Lower lobe of right lung (tissue), 2 donors: Measurements from ENCODE around the gene LIN37. TPM values are rescaled to one million over a fixed set of nuclear protein-coding genes. Genes with fewer than 3 reads are reported as not detected.

ENCODE experiments used
- ATAC-seq, 2 donors: fragments of 200-7000 bp; cut with Tn5 transposase; one replicate each; pipeline ENCODE4 v1.9.1; 2020 to 2022; ENCODE audit warnings: mild to moderate bottlenecking in 2 of 2, moderate library complexity in 2 of 2
- DNase-seq: peaks from one replicate; pipeline ENCODE4 v3.0.0-alpha.2; 2020
- H3K27ac ChIP-seq: fragments of 200-600 bp; one replicate; pipeline ENCODE4 v1.8.0; 2022
- H3K27me3 ChIP-seq: fragments of 200-600 bp; one replicate; pipeline ENCODE4 v1.8.0; 2022; ENCODE audit warnings: low read depth
- H3K36me3 ChIP-seq: fragments of 200-600 bp; one replicate; pipeline ENCODE4 v1.8.0; 2022; ENCODE audit warnings: mild to moderate bottlenecking
- H3K4me1 ChIP-seq: fragments of 200-600 bp; one replicate; pipeline ENCODE4 v1.8.0; 2022
- H3K4me3 ChIP-seq: fragments of 200-600 bp; one replicate; pipeline ENCODE4 v1.8.0; 2022; ENCODE audit warnings: mild to moderate bottlenecking
- H3K9me3 ChIP-seq: fragments of 200-600 bp; one replicate; pipeline ENCODE4 v1.8.0; 2022
- intact Hi-C: fragments of 100-400 bp; cut with DNase I; formaldehyde crosslinking; loops from one replicate; pipeline ENCODE4 v1.11.0; 2022
- total RNA-seq: library from RNA; stranded (reverse); fragmentation: NEBNext Ultra II Directional; extraction: Animal tissue kit (Norgen Biotek cat#: 25700); gene quantifications from one replicate; pipeline ENCODE4 v1.2.1, GENCODE V29; 2021
- TF ChIP-seq, protein P1 (sequence below): fragments of 200-600 bp; IDR thresholded peaks from one replicate; pipeline ENCODE4 v1.8.0; 2022; ENCODE audit warnings: antibody characterized with exemption, mild to moderate bottlenecking
- donor health status: DM: no; HTN: yes; CAD: no; lungs with severe emphysema.

The LIN37 gene
- total RNA-seq, 1 donor from 2014 or later = 7.2 TPM

- TF ChIP-seq, protein P1, sequence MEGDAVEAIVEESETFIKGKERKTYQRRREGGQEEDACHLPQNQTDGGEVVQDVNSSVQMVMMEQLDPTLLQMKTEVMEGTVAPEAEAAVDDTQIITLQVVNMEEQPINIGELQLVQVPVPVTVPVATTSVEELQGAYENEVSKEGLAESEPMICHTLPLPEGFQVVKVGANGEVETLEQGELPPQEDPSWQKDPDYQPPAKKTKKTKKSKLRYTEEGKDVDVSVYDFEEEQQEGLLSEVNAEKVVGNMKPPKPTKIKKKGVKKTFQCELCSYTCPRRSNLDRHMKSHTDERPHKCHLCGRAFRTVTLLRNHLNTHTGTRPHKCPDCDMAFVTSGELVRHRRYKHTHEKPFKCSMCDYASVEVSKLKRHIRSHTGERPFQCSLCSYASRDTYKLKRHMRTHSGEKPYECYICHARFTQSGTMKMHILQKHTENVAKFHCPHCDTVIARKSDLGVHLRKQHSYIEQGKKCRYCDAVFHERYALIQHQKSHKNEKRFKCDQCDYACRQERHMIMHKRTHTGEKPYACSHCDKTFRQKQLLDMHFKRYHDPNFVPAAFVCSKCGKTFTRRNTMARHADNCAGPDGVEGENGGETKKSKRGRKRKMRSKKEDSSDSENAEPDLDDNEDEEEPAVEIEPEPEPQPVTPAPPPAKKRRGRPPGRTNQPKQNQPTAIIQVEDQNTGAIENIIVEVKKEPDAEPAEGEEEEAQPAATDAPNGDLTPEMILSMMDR = no peak
- Histone ChIP-seq H3K27me3 (no peaks in the 10 kb centered on the region), H3K4me3 (no peak overlapping the region), H3K27ac (no peak overlapping the region), H3K36me3 (peaks cover 36% of the 10 kb centered on the region), H3K9me3 (no peaks in the 10 kb centered on the region), H3K4me1 (peaks cover 26% of the 10 kb centered on the region)
- ATAC-seq = no peak
- no peak for DNase-seq
- intact Hi-C loops = no loop called here
These were observed 1.8 kb downstream of the LIN37 start for GRCh38 chr19:35750167-35750566.

DNA sequence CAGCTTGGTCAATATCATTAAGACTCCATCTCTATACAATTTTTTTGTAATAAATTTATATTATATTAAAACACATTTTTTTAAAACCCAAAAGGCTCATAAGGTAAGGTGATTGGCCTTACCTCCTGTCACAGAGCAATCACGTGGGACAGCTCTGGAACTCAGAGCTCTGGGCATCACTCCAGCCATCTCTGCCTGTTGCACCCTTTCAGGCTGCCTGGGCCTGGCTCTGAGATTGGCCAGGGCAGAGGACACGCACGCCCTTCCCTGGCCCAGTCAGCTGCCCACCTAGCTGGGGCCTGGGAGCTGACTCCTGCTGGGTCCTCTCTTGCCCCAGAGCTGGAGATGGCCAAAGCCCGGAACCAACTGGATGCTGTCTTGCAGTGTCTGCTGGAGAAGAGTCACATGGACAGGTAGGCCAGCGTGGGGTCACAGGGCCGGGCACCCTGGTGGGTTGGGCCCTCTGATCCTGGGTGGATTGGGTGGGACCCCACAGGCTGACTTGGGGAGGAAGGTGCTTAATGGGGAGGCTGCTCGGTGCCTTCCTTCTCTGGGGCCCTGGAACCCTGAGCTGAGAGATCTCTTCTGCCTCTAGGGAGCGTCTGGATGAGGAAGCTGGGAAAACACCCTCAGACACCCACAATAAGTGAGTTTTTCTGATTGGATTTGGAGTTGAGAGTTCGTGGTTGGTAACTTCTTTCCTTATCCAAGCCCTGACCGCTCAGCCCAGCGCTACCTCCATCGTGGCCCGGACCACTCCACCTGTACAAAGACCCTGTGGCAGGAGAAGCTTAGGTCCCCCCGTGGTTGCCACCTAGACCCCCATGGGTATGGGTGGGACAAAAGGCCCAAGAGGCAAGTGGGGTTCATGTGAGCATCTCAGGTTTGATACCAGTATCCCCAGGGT, 3.7 kb downstream of the LIN37 start:
- Histone ChIP-seq H3K9me3 (no peaks in the 10 kb centered on the region), H3K36me3 (peaks cover 36% of the 10 kb centered on the region), H3K4me3 (no peak overlapping the region), H3K27ac (no peak overlapping the region), H3K4me1 (peaks cover 30% of the 10 kb centered on the region), H3K27me3 (no peaks in the 10 kb centered on the region)
- no peak for DNase-seq
- TF ChIP-seq, protein P1 = no peak
- intact Hi-C loops = no loop called here
- no peak for ATAC-seq

- no peak for DNase-seq
- H3K27me3 ChIP-seq = no peaks in the 10 kb centered on the region
- TF ChIP-seq, protein P1 = no peak
- ATAC-seq = no peak
- peaks cover 32% of the 10 kb centered on the region for H3K4me1 ChIP-seq
- intact Hi-C loops = no loop called here
- H3K36me3 ChIP-seq = peaks cover 36% of the 10 kb centered on the region
- no peak overlapping the region for H3K4me3 ChIP-seq
- no peak overlapping the region for H3K27ac ChIP-seq
- no peaks in the 10 kb centered on the region for H3K9me3 ChIP-seq
These were observed 4.5 kb downstream of the LIN37 start for GRCh38 chr19:35752746-35753350.

GRCh38 chr19:35753634-35754369, 5.4 kb downstream of the LIN37 start:
- DNase-seq = no peak
- Histone ChIP-seq H3K36me3 (peaks cover 36% of the 10 kb centered on the region), H3K27me3 (no peaks in the 10 kb centered on the region), H3K9me3 (no peaks in the 10 kb centered on the region), H3K27ac (no peak overlapping the region), H3K4me1 (peaks cover 33% of the 10 kb centered on the region), H3K4me3 (no peak overlapping the region)
- TF ChIP-seq, protein P1 = no peak
- intact Hi-C loops = no loop called here
- ATAC-seq = no peak

- ATAC-seq (no peak), DNase-seq (no peak)
- Histone ChIP-seq H3K4me3 (no peak overlapping the region), H3K36me3 (peaks cover 36% of the 10 kb centered on the region), H3K27me3 (no peaks in the 10 kb centered on the region), H3K9me3 (no peaks in the 10 kb centered on the region), H3K27ac (peak overlapping the region; percentile 53), H3K4me1 (peaks cover 33% of the 10 kb centered on the region)
- TF ChIP-seq, protein P1 = no peak
- intact Hi-C loops = no loop called here
These were observed 6.2 kb downstream of the LIN37 start for GRCh38 chr19:35754370-35755130.
